HG02852 (cell line): ENCODE results near the gene TGFBR3.

ENCODE experiments used
- ATAC-seq: cut with Tn5 transposase; IDR thresholded peaks from one replicate; pipeline ENCODE4 v1.9.1; 2021; ENCODE audit warnings: mild to moderate bottlenecking, moderate library complexity; ENCODE audit not compliant: unreplicated experiment

Gene TGFBR3

GRCh38 chr1:91741906-91742305, 144.0 kb downstream of the TGFBR3 start:
- no peak for ATAC-seq

DNA sequence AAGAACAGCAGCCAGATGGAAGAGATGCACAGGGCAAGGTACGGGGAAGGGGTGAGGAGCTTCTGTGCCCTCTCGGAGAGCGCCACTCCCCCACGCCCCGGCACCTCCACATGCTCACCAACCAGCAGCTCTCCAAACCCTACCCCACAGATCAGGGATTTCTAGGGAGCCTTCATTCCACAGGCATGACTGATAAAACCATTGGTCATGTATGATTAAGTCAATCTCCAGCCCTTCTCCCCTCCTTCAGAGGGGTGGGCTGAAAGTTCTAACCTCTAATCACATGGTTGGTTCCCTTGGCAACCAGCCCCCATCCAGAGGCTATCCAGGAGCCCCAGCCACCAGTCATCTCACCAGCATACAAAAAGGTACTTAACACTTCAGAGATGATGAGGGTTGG, 144.7 kb downstream of the TGFBR3 start:
- ATAC-seq: no peak

GRCh38 chr1:91737650-91738049, 148.3 kb downstream of the TGFBR3 start:
- no peak for ATAC-seq

- ATAC-seq: no peak
These were observed 149.0 kb downstream of the TGFBR3 start for GRCh38 chr1:91736715-91737615.

DNA sequence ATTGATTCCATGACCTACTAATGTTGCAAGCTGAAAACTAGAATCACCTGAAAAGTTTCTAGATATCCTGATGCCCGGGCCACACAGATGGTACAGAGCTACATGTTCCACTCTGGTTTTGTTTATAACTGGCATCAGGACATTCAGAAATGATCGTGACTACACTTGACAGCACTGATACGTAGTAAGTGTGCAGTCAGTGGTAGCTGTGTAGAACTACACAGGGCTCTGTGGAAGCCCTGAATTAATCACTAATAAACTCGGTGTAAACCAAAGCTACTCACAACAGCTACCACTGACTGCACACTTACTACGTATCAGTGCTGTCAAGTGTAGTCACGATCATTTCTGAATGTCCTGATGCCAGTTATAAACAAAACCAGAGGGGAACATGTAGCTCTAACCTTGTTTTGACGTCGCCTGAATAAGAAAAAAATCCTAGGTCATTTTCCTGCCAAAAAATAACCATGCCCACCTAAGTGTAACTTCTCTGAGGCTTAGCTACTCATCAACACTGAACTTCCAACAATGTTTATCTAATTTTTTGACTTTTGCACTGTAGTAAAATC, 149.7 kb downstream of the TGFBR3 start:
- ATAC-seq: no peak

- no peak for ATAC-seq
These were observed 150.6 kb downstream of the TGFBR3 start for GRCh38 chr1:91735266-91735845.

- no peak for ATAC-seq
These were observed 151.2 kb downstream of the TGFBR3 start for GRCh38 chr1:91734761-91735160.

DNA sequence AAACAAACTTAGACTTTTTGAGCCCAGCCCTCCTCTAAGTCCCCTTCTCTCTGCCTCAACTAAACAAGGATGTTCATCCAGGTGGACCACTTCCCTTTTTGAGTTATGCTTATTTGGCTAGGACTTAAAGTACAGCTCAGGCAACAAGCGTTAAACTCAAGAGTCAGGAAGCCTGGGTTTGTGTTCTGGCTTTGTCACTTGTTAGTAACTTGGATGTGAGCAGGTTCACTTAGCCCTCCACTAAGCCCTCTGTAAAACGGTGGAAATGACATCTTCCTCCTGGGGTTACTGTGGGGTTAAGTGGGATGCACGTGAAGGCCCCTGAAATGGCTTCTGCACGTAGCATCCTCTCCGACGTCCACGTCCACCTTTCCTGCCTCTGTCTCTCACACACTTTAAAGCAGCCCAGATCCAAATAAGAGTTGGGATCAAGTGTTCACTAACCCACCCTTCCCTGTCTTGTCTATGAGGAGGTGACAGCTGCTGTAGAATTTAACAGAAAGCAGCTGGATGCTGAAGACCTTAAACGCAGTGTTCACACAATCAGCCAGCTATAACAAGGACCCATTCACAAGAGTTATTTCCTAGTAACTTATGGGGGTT, 152.7 kb downstream of the TGFBR3 start:
- no peak for ATAC-seq

DNA sequence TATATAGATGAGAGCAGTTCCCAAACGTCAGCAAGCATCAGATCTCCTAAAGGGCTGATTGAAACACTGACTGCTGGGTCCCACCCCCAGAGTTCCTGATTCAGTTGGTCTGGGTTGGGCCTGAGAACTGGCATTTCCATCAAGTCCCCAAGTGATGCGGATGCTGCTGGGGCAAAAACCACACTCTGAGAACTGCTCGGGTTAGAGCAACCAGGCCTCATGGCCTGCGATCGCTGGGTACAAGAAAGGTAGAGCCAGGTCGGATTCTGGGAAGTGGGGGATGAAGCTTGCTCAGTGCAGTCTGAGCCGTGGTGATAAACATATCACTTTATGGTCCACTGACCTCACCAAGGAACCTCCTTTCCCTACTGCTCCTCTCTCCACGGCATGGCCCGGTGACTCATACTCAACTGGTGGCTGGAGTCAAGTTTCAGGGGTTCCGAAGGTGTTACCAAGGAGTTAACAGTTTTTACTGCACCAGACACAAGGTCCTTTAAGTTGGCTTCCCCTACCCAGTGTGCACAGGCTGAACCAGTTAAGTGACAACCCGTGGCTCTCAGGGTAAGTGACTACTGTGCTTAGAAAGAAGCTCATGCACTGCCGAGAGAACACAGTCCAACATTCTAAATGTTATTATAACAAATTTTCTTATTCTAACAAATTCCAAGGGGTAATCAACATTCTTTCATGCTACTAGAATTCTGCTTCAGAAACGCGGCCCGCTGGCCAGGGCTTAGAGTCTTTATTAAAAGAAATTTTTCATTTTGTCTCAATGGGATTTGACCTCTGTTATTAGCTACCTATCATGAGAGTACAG, 153.5 kb downstream of the TGFBR3 start:
- no peak for ATAC-seq

DNA sequence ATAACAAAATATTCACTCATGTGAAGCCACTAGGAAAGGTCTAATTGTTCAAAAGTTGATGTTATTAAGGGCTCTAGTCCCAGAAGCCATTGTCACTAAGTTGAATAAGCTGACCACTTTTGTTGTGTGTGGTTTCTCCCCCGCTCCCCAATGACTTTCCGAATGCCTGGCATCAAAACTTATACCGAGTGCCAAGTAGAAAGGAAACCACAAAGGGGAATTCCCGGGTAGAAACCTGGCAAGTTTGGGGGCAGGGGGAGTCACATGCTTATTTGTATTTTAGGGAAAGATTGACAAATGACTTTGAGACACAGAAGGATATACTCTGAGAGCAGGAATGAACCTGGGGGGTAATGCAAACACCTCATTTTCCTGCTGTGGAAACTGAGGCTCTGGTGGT, 154.1 kb downstream of the TGFBR3 start:
- ATAC-seq: no peak

- no peak for ATAC-seq
These were observed 154.9 kb downstream of the TGFBR3 start for GRCh38 chr1:91730801-91731732.

DNA sequence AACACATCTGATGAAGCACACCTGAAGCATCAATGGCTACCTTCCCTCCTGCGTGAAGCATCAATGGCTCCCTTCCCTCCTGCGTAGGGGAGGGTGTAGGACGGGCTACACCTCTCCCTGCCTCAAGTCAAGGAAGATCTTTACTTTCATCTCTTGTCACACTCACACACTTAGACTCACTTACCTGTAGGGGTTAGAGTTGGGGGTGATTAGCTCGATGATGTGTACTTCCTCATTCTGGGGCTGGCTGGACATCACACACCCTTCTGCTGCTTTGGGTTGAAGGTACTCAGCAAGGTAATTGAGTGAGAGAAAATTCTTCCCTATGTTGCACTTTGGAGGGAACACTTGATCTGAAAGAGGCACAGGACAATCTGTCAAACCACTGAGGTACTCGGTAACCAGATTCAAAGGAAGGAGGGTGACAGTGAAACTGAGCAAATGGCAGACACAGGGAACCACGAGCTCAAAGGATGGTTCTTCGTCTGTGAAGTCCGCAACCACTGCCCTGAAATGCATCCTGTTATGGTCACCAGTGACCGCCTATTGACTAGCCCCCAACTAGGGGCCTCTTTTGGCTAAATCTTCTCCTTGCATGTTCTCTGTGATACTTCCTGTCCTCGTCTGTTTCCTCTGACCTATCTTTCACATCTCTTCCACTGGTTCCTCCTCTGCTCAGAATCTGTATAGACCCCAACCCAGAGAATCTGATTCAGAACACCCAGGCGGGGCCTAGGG, 156.2 kb downstream of the TGFBR3 start:
- no peak for ATAC-seq

DNA sequence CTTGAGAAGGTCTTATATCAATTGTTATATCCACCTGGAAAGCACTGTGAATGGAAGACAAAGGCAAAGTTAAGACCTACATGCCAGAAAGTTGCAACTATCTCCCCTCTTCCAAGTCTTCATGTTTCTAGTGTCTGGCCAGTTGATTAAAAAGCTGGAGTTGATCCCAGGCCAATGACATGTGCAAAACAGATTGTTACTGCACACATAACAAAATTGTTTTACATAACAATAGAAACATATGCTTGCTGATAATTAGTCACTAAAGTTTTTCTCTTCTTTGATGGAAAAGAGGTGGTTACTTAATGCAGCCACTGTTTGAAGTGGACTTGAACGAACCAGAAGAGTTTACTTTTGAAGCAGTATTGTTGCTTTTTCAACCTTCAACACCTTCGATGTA, 158.2 kb downstream of the TGFBR3 start:
- ATAC-seq: no peak

DNA sequence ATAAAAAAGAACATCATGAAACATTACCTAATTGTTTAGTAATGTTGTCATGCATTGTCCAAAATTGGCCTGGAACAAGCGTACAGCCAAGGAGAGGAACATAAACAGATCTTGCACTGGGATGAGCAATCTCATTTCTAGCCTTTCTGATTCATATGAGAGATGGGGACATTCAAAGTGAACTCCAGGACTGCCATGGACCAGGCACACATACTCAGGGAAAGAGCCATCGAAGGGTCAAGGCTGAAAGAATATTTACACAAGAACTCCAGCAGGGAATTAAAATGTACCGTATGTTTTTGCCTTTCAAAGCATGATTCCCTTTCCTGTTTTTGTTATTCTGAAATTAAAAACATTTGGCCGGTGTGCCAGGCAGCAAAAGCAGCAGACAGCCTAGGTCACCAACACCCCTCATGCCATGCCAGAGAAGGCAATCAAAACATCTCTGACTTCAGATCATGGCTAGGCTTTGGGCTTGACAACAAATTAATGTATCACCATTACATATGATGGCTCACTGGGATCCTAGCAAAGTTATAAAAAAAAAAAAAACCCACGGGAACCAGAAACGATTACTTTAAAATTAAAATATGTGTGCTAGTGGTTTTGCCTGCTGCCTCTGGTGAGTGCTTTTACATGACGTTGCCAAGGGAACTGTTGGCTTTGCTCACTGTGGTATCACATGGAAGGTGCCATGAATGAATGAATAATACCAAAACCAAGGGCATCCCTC, 159.8 kb downstream of the TGFBR3 start:
- ATAC-seq: no peak

DNA sequence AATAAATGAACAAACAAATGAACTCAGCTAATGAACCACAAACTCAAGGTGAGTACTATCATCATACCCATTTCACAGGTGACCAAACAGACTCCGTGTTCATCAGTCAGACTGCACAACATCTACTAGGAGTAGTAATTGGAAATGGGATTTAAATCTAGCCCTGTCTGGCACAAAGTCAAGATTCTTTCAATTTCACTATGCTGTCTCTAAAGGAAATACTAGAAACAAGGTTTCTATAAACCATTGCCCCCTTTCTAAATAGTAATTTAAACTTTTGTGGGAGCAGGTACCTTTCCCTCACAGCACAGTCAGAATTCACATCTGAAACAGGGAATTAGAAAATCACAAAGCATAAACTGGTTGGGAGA, 160.3 kb downstream of the TGFBR3 start:
- ATAC-seq: no peak

GRCh38 chr1:91724644-91725043, 161.3 kb downstream of the TGFBR3 start:
- no peak for ATAC-seq

DNA sequence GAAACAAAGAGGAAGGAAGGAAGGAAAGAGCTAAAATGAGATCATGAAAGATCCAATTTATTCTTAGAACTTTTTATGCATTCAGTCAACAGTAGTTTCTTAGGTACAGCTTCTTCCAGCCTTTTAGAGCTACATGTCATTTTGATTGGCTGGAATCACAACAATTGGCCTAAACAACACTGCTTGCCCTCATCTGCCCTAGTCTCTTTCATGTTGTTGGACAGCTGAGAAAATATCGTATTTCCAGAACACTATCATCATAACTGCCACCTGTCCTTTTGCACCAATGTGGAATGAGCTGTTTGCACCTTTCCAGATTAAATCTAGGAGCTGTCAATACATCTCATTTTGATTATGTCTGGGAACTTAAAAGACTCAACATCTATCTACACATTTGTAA, 161.7 kb downstream of the TGFBR3 start:
- no peak for ATAC-seq

DNA sequence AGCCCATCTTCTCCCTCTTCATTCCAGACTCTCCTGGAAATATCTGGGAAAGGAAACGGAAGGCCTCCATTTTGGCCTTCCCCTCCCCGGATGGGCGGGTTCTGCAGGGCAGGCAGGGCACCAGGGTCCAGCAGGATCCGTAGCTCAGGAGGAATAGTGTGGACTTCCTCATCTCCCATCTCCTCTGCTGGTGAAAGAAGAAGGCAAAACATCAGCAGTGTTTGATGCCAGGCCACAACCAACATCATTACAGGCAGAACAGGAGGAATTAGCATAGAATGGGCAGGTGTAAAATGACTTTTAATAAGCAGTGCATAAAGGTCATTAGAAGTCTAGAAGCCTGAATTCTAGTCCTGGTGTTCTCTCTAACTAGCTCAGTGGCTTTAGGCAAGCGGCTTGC, 165.9 kb downstream of the TGFBR3 start:
- no peak for ATAC-seq

DNA sequence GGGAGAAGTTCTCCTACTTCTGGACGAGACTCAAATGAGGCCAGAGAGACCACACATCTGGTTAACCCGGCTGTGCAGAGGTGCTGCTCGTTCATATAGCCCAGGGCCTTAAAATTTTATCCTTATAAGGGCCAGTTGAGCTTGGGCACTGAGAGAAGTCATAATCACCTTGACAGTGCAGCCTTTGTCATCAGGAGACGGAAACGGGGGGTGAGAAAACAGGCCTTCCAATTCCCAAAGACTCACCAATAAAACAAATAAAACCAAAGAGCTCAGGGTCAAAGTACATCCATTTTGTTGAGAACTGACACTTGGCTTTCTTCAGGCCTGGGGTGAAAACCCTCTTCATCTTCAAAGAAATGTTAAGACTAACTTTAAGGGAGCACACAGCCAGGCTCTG, 167.1 kb downstream of the TGFBR3 start:
- no peak for ATAC-seq
